HG02885 (cell line): ENCODE data around the gene LUC7L3.

Experiments used
- ATAC-seq: cut with Tn5 transposase; IDR thresholded peaks from one replicate; pipeline ENCODE4 v1.9.1; 2021; ENCODE audit warnings: mild to moderate bottlenecking; ENCODE audit not compliant: unreplicated experiment, poor library complexity

Gene LUC7L3

DNA sequence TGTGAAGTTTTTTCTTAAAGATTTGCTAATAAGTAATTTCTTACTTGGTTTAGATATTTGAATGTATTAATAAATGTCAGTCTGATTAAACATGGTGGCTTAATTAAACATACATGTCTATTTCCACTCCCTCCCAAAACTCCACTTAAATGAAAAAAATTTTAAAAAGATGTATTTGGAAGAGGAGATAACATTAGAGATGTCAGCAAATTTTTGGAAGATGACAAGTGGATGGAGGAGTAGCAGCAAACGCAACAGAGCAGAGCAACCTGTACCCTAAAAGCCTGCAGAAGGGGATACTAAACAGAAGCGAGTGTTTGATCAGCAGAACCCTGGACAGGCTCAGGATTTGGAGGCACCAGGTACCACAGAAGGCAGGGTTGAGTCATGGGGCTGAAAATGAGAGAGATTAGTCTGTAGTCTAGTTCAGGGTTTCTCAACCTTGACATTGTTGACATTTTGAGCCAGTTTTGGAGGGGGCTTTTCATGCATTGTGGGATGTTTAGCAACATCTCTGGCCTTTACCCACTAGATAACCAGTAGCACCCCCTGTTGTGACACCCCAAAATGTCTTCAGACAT lies 17.8 kb downstream of the LUC7L3 start:
- no peak for ATAC-seq

DNA sequence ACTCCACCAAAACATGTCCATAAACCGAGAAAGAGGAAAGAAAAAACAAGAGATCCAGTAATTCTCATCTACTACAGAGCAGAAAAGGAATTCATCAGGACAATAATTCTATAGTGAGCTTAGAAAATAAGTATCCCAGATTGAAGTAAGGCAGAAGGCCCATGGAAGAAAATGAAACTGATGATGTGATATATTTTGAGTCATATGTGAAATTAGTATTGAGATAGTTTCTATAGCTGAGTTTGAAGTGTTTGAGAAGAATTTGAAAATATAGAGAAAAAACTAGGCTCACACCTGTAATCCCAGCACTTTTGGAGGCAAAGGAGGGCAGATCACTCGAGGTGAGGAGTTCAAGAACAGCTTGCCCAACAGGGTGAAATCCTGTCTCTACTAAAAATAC lies 19.7 kb downstream of the LUC7L3 start:
- no peak for ATAC-seq

DNA sequence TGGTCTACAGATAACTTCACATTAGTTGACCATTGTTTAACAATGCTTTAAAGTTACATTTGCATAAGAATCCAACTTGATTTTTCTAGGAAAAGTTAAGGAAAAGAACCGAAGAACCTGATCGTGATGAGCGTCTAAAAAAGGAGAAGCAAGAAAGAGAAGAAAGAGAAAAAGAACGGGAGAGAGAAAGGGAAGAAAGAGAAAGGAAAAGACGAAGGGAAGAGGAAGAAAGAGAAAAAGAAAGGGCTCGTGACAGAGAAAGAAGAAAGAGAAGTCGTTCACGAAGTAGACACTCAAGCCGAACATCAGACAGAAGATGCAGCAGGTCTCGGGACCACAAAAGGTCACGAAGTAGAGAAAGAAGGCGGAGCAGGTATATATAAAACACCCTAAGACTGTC lies 26.2 kb downstream of the LUC7L3 start:
- ATAC-seq: no peak

DNA sequence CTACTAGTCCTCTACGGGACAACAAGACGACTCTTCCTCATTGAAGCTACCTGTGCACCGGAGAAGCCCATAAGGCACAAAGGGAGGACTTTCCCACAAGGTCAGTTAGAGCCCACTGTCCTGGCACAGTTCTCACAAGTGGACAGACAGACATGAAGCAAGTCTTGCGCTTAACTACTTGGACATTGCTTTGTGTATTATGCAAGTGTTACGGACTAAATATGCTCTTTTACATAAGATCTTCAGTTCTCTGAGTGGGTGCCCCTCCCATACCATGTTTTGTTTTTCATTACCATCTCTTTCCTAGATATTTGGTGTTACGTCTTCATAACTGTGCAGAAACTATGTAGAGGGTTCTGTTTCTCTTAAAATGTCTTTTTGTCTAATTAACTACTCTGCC lies 29.8 kb downstream of the LUC7L3 start:
- ATAC-seq: no peak

DNA sequence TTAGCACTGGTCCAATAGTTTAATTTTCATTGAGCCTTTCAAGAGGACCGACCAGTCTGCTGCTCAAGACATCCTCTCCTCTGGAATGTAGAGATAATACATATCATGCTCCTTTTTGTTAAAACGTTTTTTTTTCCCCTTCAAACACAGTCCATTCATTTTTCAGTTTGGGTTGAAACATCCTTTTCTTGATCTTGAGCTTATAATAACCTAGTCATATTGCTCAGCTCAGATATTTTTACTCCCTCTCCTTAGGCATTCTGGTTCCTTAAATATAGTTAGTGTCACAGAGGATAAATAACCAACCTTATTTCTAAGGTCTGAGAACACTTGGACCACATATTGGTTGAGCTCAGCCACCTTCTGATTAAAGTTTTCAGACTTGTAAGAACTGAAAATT lies 35.1 kb downstream of the LUC7L3 start:
- no peak for ATAC-seq

GRCh38 chr17:50758524-50758923 lies 39.1 kb downstream of the LUC7L3 start:
- ATAC-seq: no peak

GRCh38 chr17:50758989-50759544 lies 39.7 kb downstream of the LUC7L3 start:
- ATAC-seq: no peak

- no peak for ATAC-seq
These were observed 42.8 kb downstream of the LUC7L3 start for GRCh38 chr17:50762177-50762576.

DNA sequence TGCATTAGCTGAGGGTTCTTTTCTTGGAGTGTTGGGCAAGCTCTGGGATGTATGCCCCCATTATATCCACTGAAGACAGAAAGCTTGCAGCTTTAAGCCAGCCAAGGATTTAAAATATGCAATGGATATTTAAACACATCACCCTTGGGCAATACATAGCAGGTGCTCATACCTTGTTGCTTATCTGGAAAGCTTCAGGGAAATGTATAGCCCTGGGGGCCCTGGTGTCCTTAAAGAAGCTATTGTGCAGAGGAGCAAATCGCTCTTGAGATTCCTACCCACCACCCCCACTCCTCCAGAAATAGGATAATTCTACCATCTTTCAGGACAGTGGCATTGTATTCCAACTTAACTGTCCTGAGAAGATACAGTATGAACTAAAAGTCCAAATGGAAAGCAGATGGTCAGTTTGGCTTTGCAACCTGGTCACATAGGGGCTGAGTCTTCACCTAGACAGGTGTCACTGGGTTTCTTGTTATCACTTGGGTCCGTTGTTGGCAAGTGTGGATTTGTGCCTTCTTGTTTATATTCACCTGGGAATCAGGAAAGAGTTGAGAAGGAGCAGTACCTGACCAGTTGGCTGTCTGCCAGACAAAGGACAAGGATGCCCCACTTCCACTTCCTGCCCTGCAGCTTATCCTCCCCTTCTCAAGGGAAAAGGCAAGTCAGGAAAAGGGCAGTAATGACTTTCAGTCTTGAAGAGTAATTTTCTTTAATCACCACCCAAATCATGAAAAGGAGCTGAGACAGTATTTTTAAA lies 44.5 kb downstream of the LUC7L3 start:
- ATAC-seq: no peak

- ATAC-seq: no peak
These were observed 45.3 kb downstream of the LUC7L3 start for GRCh38 chr17:50764734-50765149.

DNA sequence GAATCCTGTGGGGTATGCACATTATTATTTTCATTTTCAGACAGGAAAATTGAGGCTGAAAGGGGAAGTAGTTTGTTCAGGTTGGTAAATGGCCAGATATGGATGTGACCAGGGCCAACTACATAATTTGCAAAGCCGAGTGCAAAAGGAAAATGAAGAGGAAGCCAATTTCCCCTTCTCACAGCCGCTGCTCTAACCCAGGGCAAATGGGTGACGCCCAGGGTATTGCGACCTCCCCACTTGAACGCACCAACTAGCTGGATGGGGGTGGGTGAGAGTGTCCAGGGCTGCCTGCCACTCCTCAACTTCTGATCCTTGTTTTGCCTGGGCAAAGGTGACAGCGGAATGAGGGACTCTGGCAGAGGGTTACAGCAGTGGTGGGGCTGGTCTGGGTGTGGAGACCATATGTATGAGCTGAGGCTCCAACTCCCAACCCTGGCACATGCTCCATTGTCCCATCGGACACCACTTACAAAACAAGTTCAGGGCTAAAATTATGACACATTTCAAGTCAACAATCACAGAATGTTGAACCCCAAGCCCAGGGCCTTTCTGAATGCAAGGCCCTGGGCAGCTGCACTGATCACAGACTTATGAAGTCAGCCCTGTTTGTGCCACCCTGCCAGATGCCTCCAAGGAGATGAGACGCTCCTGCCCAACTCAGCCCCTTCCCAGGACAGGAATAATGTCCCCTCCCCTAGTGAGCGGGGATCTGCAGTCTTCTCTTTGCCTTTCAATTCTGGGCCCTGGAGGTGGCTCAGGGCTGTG lies 46.2 kb downstream of the LUC7L3 start:
- ATAC-seq: no peak

GRCh38 chr17:50766222-50767023 lies 47.0 kb downstream of the LUC7L3 start:
- no peak for ATAC-seq

DNA sequence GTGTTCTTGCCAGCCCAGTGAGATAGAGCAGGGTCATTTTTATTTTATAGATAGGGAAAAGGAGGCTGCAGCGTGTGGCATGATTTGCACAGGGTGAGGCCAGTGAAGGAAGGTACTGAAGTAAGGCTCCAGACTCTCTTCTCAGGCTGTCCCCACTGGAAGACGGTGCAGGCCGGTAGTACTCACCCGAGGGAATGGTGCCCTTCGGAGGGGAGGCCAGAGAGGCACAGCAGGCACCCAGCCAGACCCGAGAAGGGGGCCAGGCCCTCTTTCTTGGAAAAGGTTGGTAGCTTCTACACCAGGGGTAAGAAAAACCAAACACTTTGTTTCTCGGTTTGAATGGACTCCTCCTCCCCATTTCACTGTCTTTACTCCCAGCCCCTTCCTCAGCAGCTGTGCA lies 47.6 kb downstream of the LUC7L3 start:
- ATAC-seq: no peak

GRCh38 chr17:50767446-50767845 lies 48.0 kb downstream of the LUC7L3 start, which contains the start of gene ANKRD40CL:
Gene ANKRD40CL, minus strand, starts transcription at chr17:50767518. Its CDS starts 605 bp downstream, at chr17:50766913.
- ATAC-seq: no peak

GRCh38 chr17:50768346-50768761 lies 49.0 kb downstream of the LUC7L3 start:
- ATAC-seq: no peak

- ATAC-seq: no peak
These were observed 50.5 kb downstream of the LUC7L3 start for GRCh38 chr17:50769884-50770283.

- no peak for ATAC-seq
These were observed 50.9 kb downstream of the LUC7L3 start for GRCh38 chr17:50770346-50770745.

DNA sequence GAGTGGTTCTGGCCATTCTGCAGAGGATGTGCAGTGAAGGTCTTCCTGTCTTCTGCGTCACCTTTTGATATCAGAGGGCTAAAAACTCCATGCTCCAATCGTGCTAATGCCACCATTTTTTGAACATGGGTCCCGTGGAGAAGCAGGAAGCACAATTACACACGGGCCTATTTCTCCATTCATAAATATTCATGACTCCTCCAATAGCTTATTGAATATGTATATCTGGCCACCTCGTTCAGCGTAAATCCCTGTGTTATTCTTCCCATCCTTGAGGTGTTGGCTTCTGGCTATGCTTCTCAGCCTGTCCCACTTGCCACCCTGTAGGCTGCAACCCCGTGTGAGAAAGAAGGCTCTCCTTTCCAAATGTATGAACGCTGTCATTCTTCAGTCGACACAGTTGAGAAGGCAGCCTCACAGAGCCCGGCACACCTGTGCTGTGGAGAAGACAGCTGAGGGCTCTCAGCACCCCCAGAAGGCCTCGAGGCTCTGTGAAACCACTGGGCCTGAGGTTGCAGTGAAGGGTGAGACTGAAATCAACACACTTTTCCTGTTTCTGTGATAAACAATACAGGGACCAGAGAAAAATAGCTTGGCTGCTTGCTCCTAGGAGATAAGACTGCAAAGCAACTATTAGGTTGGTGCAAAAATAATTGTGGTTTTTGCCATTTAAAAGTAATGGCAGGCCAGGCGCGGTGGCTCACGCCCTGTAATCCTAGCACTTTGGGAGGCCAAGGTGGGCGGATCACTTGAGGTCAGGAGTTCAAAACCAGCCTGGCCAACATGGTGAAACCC lies 52.8 kb downstream of the LUC7L3 start:
- ATAC-seq: no peak

DNA sequence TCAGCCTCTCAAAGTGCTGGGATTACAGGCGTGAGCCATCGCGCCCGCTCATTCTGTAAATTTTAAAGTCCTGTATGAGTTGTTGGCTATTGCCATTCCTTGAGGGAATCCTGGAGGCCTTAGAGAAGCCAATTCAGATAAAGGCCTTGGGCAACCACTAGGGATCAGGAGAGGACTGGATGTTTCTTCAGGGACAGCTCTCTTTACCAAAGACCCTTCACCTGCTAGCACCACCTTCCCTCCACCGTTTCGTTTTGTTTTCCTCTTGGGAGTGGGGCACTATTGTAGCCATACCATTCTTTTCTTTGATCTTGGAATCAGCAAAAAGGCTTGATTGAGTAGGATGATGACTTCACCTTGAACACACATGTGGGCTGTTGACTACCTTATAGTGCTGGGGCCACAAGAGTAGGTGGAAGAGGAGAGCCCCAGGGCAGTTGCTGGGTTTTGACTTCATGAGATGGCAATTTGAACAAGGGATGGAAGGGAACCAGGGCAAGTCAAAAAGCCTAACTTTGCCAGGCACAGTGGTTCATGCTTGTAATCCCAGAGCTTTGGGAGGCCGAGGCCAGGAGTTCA lies 54.9 kb downstream of the LUC7L3 start:
- no peak for ATAC-seq
